OCI-LY7 (cell line): Measurements from ENCODE around the gene CYP8B1. TPM values are rescaled to one million over a fixed set of nuclear protein-coding genes. Genes with fewer than 3 reads are reported as not detected.

Experiments
- BruUV-seq: library from RNA; stranded (reverse); fragments of 400-500 nt; replicated peaks from 2 replicates; lab custom pipeline; 2021; lab: Mats Ljungman, UMichigan
- CTCF ChIA-PET: fragments of 300-600 bp; sonication (Branson Sonifier 250); formaldehyde crosslinking; loops from one replicate; lab custom pipeline; 2022; ENCODE audit warnings: antibody characterized with exemption; ENCODE audit not compliant: unreplicated experiment; lab: Charles Lee
- POLR2A ChIA-PET: fragments of 300-600 bp; sonication (Branson Sonifier 250); formaldehyde crosslinking; loops from one replicate; lab custom pipeline; 2022; ENCODE audit warnings: antibody characterized with exemption; lab: Charles Lee
- DNase-seq: peaks from one replicate; pipeline ENCODE4 v3.0.0-alpha.2; 2015; ENCODE audit warnings: low spot score
- H2AFZ ChIP-seq: fragments of 200-600 bp; sonication (generic), shearing (Covaris generic); 2 replicates; pipeline ENCODE4 v1.6.1; 2014; ENCODE audit warnings: mild to moderate bottlenecking, antibody characterized with exemption, low read length, moderate library complexity
- H3K27ac ChIP-seq: fragments of 200-600 bp; sonication (generic); 2 replicates; pipeline ENCODE4 v1.5.1; 2014; ENCODE audit warnings: mixed run types, low read depth, mild to moderate bottlenecking, moderate library complexity, low read length, inconsistent platforms; ENCODE audit not compliant: poor library complexity, severe bottlenecking
- H3K36me3 ChIP-seq: fragments of 200-600 bp; sonication (generic); 2 replicates; pipeline ENCODE4 v1.6.1; 2014; ENCODE audit warnings: mild to moderate bottlenecking, antibody characterized with exemption, low read length, moderate library complexity, mixed read lengths; ENCODE audit not compliant: insufficient read depth
- H3K4me1 ChIP-seq: fragments of 200-600 bp; sonication (generic); 2 replicates; pipeline ENCODE4 v1.5.1; 2014; ENCODE audit warnings: mild to moderate bottlenecking, low read length; ENCODE audit not compliant: insufficient read depth, poor library complexity, severe bottlenecking
- H3K4me2 ChIP-seq: fragments of 200-600 bp; sonication (generic); 2 replicates; pipeline ENCODE4 v1.6.1; 2014; ENCODE audit warnings: mild to moderate bottlenecking, low read length
- H3K4me3 ChIP-seq: fragments of 200-600 bp; sonication (generic); 2 replicates; pipeline ENCODE4 v1.5.1; 2014; ENCODE audit warnings: mild to moderate bottlenecking, low read depth, low read length; ENCODE audit not compliant: poor library complexity, severe bottlenecking
- H3K79me2 ChIP-seq: fragments of 200-600 bp; sonication (generic); 2 replicates; pipeline ENCODE4 v1.6.1; 2016; ENCODE audit warnings: low read depth, mild to moderate bottlenecking, low read length, moderate library complexity, mixed read lengths; ENCODE audit not compliant: insufficient read depth
- H3K9me2 ChIP-seq: fragments of 200-600 bp; sonication (generic); 2 replicates; pipeline ENCODE4 v1.6.1; 2016; ENCODE audit warnings: mild to moderate bottlenecking, low read length, mixed read lengths; ENCODE audit not compliant: insufficient read depth
- H3K9me3 ChIP-seq: fragments of 200-600 bp; sonication (generic); 2 replicates; pipeline ENCODE4 v1.6.1; 2014; ENCODE audit warnings: mild to moderate bottlenecking, mixed run types, low read length, mixed read lengths
- H4K20me1 ChIP-seq: fragments of 200-600 bp; sonication (generic); 2 replicates; pipeline ENCODE4 v1.6.1; 2014; ENCODE audit warnings: mild to moderate bottlenecking, antibody characterized with exemption, low read length, moderate library complexity, mixed read lengths; ENCODE audit not compliant: insufficient read depth
- CTCF ChIP-seq: fragments of 200-600 bp; sonication (generic); conservative IDR thresholded peaks from 2 replicates; pipeline ENCODE4 v1.5.1; 2014; ENCODE audit warnings: mild to moderate bottlenecking, antibody characterized with exemption, low read length, moderate library complexity, mixed read lengths
- EZH2phosphoT487 ChIP-seq: fragments of 200-600 bp; sonication (generic); IDR thresholded peaks from 2 replicates; pipeline ENCODE4 v1.6.1; 2018; ENCODE audit warnings: low read depth, borderline replicate concordance, mild to moderate bottlenecking, mixed run types, antibody characterized with exemption, low read length, moderate library complexity, mixed read lengths
- intact Hi-C: fragments of 100-400 bp; cut with micrococcal nuclease; formaldehyde crosslinking; loops from one replicate; pipeline ENCODE4 v1.10.0; 2022; ENCODE audit not compliant: unreplicated experiment
- total RNA-seq, 2 experiments: library from RNA; depleted of rRNA in 1 of 2; stranded (reverse); fragments of >200 nt in 1 of 2; shearing (Covaris generic) in 1 of 2; gene quantifications; 2 replicates each; pipeline ENCODE4 v1.2.3, GENCODE V29; 2014 to 2022

CYP8B1 gene
- total RNA-seq, 2 experiments from 2014 or later: not detected

- intact Hi-C loops: no loop called here
- Histone ChIP-seq H3K9me2 (no peaks in the 10 kb centered on the region), H4K20me1 (no peaks in the 10 kb centered on the region), H3K27ac (no peak overlapping the region), H2AFZ (no peak overlapping the region), H3K9me3 (no peaks in the 10 kb centered on the region), H3K36me3 (no peaks in the 10 kb centered on the region), H3K4me2 (peak overlapping the region; percentile 32), H3K79me2 (no peaks in the 10 kb centered on the region), H3K4me3 (no peak overlapping the region), H3K4me1 (peaks cover 13% of the 10 kb centered on the region)
- DNase-seq: peak; percentile 22
- no peak for TF ChIP-seq CTCF
- no peak for TF ChIP-seq EZH2phosphoT487
- POLR2A ChIA-PET: no interaction called here
- no TSS peak for BruUV-seq
- CTCF ChIA-PET: no interaction called here
Measured at GRCh38 chr3:42846685-42847522, 28.8 kb downstream of the CYP8B1 start.

GRCh38 chr3:42844815-42845214 lies 30.9 kb downstream of the CYP8B1 start:
- BruUV-seq: no TSS peak
- Histone ChIP-seq H3K9me2 (no peaks in the 10 kb centered on the region), H3K4me2 (no peak overlapping the region), H4K20me1 (no peaks in the 10 kb centered on the region), H3K27ac (no peak overlapping the region), H3K4me1 (peaks cover 13% of the 10 kb centered on the region), H3K4me3 (no peak overlapping the region), H2AFZ (no peak overlapping the region), H3K36me3 (no peaks in the 10 kb centered on the region), H3K9me3 (no peaks in the 10 kb centered on the region), H3K79me2 (no peaks in the 10 kb centered on the region)
- POLR2A ChIA-PET: no interaction called here
- intact Hi-C loops: no loop called here
- DNase-seq: no peak
- TF ChIP-seq EZH2phosphoT487 (no peak), CTCF (no peak)
- CTCF ChIA-PET: interaction anchor here (1.1 kb wide), 1 partner anchor 15 kb away, joined by 4 read pairs; no protein-coding TSS in a partner anchor

- H2AFZ ChIP-seq: no peak overlapping the region
- no peak overlapping the region for H3K4me2 ChIP-seq
- H3K36me3 ChIP-seq: no peaks in the 10 kb centered on the region
- peaks cover 13% of the 10 kb centered on the region for H3K4me1 ChIP-seq
- CTCF ChIA-PET: interaction anchor here (1.1 kb wide), 1 partner anchor 15 kb away, joined by 4 read pairs; no protein-coding TSS in a partner anchor
- POLR2A ChIA-PET: no interaction called here
- no peak overlapping the region for H3K27ac ChIP-seq
- no peaks in the 10 kb centered on the region for H3K9me3 ChIP-seq
- no peak overlapping the region for H3K4me3 ChIP-seq
- no peaks in the 10 kb centered on the region for H3K9me2 ChIP-seq
- H3K79me2 ChIP-seq: no peaks in the 10 kb centered on the region
- DNase-seq: no peak
- intact Hi-C loops: no loop called here
- no peaks in the 10 kb centered on the region for H4K20me1 ChIP-seq
- TF ChIP-seq EZH2phosphoT487 (no peak), CTCF (no peak)
- BruUV-seq: no TSS peak
Measured at GRCh38 chr3:42844412-42844713, 31.3 kb downstream of the CYP8B1 start.
